GM21528 (cell line): ENCODE measurements around the gene SPTAN1.
A peak's percentile ranks its signal among the peaks of the same experiment; 100 is the strongest.
"Not testable (repeated sequence)": the region's sequence is repeated elsewhere in the genome, so short reads cannot be mapped to it uniquely, and the experiment has no call there.

ENCODE experiments used
- ATAC-seq: cut with Tn5 transposase; IDR thresholded peaks from one replicate; pipeline ENCODE4 v1.9.1; 2021; ENCODE audit warnings: mild to moderate bottlenecking, moderate library complexity; ENCODE audit not compliant: unreplicated experiment, low FRiP score

Gene SPTAN1

DNA sequence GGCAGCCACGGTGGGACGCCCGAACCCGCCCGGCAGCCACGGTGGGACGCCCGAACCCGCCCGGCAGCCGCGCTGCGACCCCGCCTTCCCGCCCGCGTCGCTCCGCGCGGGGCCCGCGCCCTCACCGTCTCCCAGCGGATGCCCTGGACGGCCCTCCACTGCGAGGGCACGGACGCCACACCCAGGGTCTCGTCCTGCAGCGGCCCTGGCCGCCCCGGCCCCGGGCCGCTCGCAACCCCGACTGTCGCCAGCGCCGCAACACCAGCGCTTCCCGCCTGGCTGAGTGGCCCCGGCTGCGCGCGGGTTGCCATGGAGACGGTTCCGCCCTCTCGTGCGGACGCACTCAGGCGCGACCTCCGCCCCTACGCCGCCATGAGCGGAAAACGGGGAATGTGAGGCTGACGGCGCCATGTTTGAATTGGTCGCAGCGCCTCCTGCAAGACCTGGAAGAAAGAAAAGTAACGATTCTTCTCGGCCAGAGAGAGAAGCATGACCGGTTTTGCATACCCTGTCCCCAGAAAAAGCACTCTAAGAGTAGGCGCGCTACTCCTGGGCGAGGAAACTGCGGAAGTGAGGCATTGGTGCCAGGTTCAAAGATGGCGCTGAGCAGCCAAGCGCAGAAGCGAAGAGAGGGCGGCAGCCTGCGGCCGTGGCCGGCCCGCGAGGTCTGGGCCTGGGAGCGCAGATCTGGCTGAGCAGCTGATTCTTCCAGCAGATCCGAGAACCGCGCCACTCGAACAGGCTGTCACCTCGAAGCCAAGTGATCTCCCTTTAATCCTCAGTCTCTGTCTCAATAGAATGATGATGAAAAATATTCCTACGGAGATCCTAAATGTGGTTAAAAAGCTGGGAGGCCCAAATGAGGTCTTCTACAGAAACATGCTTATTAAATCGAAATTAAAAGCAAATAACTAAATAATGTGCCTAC, 104.3 kb downstream of the SPTAN1 start, which contains the start of gene DYNC2I2:
DYNC2I2 (minus strand) TSS at position 432 of the 928 bp plus-strand sequence; CDS start at position 311, 121 bp downstream.
- ATAC-seq = peak; percentile 61

DNA sequence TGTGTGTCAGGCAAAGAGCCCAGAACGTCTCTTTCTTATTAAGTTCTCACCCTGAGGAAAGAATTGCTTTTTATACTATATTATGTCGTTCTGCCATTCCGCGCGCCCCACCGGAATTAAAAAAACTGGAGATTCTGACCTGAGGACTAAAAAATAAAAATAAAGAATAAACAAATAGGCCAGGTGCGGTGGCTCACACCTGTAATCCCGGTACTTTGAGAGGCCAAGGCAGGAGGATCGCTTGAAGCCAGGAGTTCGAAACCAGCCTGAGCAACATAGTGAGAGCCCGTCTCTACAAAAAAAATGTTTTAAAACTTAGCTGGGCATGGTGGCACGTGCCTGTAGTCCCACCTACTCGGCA, 104.9 kb downstream of the SPTAN1 start:
- no peak for ATAC-seq

DNA sequence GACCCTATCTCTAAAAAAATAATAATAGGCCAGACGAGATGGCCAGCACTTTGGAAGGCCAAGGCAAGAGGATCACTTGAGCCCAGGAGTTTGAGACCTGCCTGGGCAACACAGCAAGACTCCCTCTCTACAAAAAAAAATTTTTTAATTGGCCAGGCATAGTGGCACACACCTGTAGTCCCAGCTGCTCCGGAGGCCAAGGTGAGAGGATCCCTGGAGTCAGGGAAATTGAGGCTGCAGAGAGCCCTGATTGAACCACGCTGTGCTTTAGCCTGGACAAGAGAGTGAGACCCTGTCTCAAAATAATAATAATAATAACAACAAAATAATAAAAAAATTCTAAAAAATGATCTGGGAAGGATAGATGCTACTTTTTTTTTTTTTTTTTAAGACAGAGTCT, 105.4 kb downstream of the SPTAN1 start:
- ATAC-seq = no peak

DNA sequence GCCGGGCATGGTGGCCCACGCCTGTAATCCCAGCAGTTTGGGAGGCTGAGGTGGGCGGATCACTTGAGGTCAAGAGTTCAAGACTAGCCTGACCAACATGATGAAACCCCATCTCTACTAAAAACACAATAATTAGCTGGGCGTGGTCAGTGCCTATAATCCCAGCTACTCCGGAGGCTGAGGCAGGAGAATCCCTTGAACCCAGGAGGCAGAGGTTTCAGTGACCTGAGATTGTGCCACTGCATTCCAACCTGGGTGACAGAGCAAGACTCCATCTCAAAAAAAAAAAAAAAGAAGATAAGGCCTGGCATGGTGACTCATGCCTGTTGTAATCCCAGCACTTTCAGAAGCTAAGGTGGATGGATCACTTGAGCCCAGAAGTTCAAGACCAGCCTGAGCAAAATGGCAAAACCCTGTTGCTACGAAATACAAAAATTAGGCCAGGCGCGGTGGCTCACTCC, 114.1 kb downstream of the SPTAN1 start:
- not testable (repeated sequence) for ATAC-seq

DNA sequence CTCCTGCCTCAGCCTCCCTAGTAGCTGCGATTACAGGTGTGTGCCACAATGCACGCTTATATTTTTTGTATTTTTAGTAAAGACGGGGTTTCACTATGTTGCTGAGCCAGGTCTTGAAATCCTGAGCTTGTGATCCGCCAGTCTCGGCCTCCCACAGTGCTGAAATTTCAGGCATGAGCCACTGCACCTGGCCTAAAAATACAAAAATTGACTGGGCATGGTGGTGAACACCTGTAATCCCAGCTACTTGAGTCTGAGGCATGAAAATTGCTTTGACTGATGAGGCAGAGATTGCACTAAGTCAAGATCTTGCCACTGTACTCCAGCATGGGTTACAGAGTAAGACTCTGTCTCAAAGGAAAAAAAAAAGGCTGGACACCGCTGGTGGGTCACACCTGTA, 117.4 kb downstream of the SPTAN1 start:
- no peak for ATAC-seq

DNA sequence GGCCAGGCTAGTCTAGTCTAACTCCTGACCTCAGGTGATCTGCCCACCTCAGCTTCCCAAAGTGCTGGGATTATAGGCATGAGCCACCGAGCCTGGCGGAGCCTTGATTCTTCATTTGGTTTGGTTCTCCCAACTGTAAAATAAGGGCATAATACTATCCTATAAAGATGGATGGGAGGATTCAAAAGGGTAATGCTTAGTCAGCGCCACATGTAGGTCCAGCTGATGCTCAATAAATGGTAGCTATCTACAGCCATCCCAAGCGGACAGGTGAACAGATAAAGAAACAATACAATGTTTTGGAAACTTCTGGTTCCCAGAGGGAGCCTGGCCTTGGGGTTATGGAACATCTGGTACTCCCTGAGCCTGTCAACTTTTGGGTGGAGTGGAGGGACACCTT, 123.0 kb downstream of the SPTAN1 start:
- ATAC-seq = no peak

DNA sequence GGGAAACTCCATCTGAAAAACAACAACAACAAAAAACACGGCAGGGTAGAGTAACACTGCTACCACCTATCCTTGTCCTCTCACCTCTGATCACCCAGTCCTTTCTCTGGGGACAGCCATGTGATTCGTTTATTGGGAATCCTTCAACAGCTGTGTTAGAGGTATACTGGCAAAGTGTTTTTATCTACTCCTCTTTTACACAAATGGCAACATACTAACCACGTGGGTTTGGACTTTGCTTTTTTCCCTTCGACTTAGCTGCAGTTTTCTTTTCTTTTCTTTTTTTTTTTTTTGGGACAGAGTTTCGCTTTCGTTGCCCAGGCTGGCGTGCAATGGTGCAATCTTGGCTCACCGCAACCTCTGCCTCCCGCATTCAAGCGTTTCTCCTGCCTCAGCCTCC, 125.4 kb downstream of the SPTAN1 start:
- no peak for ATAC-seq
